MM.1S (cell line): ENCODE data around the gene SMAD7.

Experiments
- DNase-seq: peaks from one replicate; pipeline ENCODE4 v3.0.0-alpha.2; 2015
- H2AFZ ChIP-seq: fragments of 300-600 bp; sonication (generic); 2 replicates; pipeline ENCODE4 v1.6.0; 2016; ENCODE audit warnings: antibody characterized with exemption, low read length
- H3F3A ChIP-seq: fragments of 300-600 bp; sonication (generic); 2 replicates; pipeline ENCODE4 v1.6.1; 2016; ENCODE audit warnings: mild to moderate bottlenecking, antibody characterized with exemption, low read length, moderate library complexity, mixed read lengths; ENCODE audit not compliant: insufficient read depth
- H3K27ac ChIP-seq: fragments of 300-600 bp; sonication (generic); 2 replicates; pipeline ENCODE4 v1.5.1; 2016; ENCODE audit warnings: mild to moderate bottlenecking, low read length
- H3K27me3 ChIP-seq: fragments of 300-600 bp; sonication (generic); replicated peaks from 2 replicates; pipeline ENCODE4 v1.6.0; 2016; ENCODE audit warnings: low read length; ENCODE audit not compliant: insufficient read depth
- H3K36me3 ChIP-seq: fragments of 300-600 bp; sonication (generic); replicated peaks from 2 replicates; pipeline ENCODE4 v1.6.1; 2016; ENCODE audit warnings: mild to moderate bottlenecking, low read length, mixed read lengths; ENCODE audit not compliant: insufficient read depth
- H3K4me1 ChIP-seq: fragments of 300-600 bp; sonication (generic); 2 replicates; pipeline ENCODE4 v1.6.1; 2016; ENCODE audit warnings: low read length, mixed read lengths
- H3K4me2 ChIP-seq: fragments of 300-600 bp; sonication (generic); 2 replicates; pipeline ENCODE4 v1.6.0; 2016; ENCODE audit warnings: low read depth, low read length
- H3K4me3 ChIP-seq: fragments of 300-600 bp; sonication (generic); 2 replicates; pipeline ENCODE4 v1.5.1; 2016; ENCODE audit warnings: low read length, mixed read lengths
- H3K79me2 ChIP-seq: fragments of 300-600 bp; sonication (generic); 2 replicates; pipeline ENCODE4 v1.6.1; 2016; ENCODE audit warnings: mixed run types, low read length, mixed read lengths
- H3K9ac ChIP-seq: fragments of 300-600 bp; sonication (generic); 2 replicates; pipeline ENCODE4 v1.6.1; 2016; ENCODE audit warnings: low read length, mixed read lengths
- H3K9me2 ChIP-seq: fragments of 300-600 bp; sonication (generic); replicated peaks from 2 replicates; pipeline ENCODE4 v1.6.1; 2016; ENCODE audit warnings: mild to moderate bottlenecking, low read length, mixed read lengths; ENCODE audit not compliant: insufficient read depth
- H3K9me3 ChIP-seq: fragments of 300-600 bp; sonication (generic); replicated peaks from 2 replicates; pipeline ENCODE4 v1.6.1; 2016; ENCODE audit warnings: mild to moderate bottlenecking, low read length, mixed read lengths; ENCODE audit not compliant: insufficient read depth
- H4K20me1 ChIP-seq: fragments of 300-600 bp; sonication (generic); 2 replicates; pipeline ENCODE4 v1.6.1; 2016; ENCODE audit warnings: mild to moderate bottlenecking, low read length, moderate library complexity, mixed read lengths; ENCODE audit not compliant: insufficient read depth
- CTCF ChIP-seq: fragments of 300-600 bp; sonication (generic); IDR thresholded peaks from 2 replicates; pipeline ENCODE4 v1.5.1; 2016; ENCODE audit warnings: antibody characterized with exemption, low read length, mixed read lengths
- EZH2 ChIP-seq: fragments of 300-600 bp; sonication (generic); optimal IDR thresholded peaks from 2 replicates; pipeline ENCODE3; 2017; ENCODE audit warnings: low read depth, mild to moderate bottlenecking, antibody characterized with exemption, low read length, mixed read lengths
- EZH2phosphoT487 ChIP-seq: fragments of 300-600 bp; sonication (generic); IDR thresholded peaks from 2 replicates; pipeline ENCODE4 v1.6.1; 2018; ENCODE audit warnings: antibody characterized with exemption, low read length

SMAD7 gene

DNA sequence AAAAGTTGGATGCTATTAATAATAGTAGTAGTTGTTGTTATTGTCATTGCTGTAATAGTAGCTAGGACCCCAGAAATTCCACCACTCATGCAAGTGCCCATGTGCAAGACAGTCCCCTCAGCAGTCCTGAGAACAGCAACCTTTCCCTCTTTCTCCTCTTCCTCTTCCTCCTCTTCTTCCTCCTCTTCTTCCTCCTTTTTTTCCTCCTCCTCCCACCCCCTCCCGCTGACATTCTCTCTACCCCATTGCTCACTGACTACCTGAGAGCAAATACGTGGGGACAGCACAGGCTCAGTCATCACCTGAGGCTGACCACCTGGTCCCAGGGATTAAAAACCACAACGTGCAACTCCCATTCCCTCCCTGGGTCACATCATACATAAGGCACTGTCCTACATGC is 41.8 kb downstream of the SMAD7 start:
- no peaks in the 10 kb centered on the region for H3K9me2 ChIP-seq
- H3K36me3 ChIP-seq = no peaks in the 10 kb centered on the region
- H3K4me1 ChIP-seq = peaks cover 11% of the 10 kb centered on the region
- H3K4me3 ChIP-seq = no peak overlapping the region
- no peaks in the 10 kb centered on the region for H4K20me1 ChIP-seq
- no peak overlapping the region for H3K4me2 ChIP-seq
- H2AFZ ChIP-seq = no peak overlapping the region
- no peak for DNase-seq
- no peak overlapping the region for H3K27ac ChIP-seq
- H3K79me2 ChIP-seq = peaks cover 5% of the 10 kb centered on the region
- no peaks in the 10 kb centered on the region for H3F3A ChIP-seq
- no peaks in the 10 kb centered on the region for H3K27me3 ChIP-seq
- H3K9ac ChIP-seq = no peak overlapping the region
- no peaks in the 10 kb centered on the region for H3K9me3 ChIP-seq
- TF ChIP-seq EZH2 = no peak
- no peak for TF ChIP-seq CTCF
- TF ChIP-seq EZH2phosphoT487 = no peak

GRCh38 chr18:48905513-48905912 is 45.3 kb downstream of the SMAD7 start:
- Histone ChIP-seq H3K4me1 (no peaks in the 10 kb centered on the region), H3K4me2 (no peak overlapping the region), H3K36me3 (no peaks in the 10 kb centered on the region), H3K9me2 (no peaks in the 10 kb centered on the region), H3K27ac (no peak overlapping the region), H3K9ac (no peak overlapping the region), H3K79me2 (no peaks in the 10 kb centered on the region), H2AFZ (no peak overlapping the region), H3F3A (no peaks in the 10 kb centered on the region), H3K4me3 (no peak overlapping the region), H3K9me3 (no peaks in the 10 kb centered on the region), H4K20me1 (no peaks in the 10 kb centered on the region), H3K27me3 (no peaks in the 10 kb centered on the region)
- TF ChIP-seq CTCF = no peak
- no peak for TF ChIP-seq EZH2phosphoT487
- TF ChIP-seq EZH2 = no peak
- no peak for DNase-seq

DNA sequence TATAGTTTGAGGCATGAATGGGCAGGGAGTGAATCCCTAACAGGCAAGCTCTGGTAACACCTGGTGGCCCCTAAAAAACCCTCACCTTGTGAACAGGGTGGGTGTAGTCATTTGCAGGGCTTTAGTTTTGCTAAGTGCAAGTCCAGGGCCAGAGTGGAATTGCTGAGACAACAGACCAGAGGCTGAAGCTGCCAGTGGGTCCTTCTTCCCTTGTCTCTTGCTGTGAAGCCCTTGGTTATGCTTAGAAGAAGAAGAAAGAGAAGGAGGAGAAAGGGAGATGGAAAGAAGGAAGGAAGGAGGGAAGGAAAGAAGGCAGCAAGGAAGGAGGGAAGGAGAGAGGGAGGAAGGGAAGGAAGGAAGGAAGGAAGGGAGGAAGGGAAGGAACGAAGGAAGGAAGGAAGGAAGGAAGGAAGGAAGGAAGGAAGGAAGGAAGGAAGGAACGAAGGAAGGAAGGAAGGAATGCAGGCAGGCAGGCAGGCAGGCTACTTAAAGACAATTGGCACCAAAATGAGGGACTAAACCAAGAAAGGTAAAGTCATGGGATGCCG is 45.8 kb downstream of the SMAD7 start:
- Histone ChIP-seq H3K27me3 (no peaks in the 10 kb centered on the region), H3K36me3 (no peaks in the 10 kb centered on the region), H3F3A (no peaks in the 10 kb centered on the region), H3K4me1 (no peaks in the 10 kb centered on the region), H3K4me3 (no peak overlapping the region), H3K79me2 (no peaks in the 10 kb centered on the region), H4K20me1 (no peaks in the 10 kb centered on the region), H2AFZ (no peak overlapping the region), H3K9me3 (no peaks in the 10 kb centered on the region), H3K9me2 (no peaks in the 10 kb centered on the region), H3K4me2 (no peak overlapping the region), H3K9ac (no peak overlapping the region), H3K27ac (no peak overlapping the region)
- DNase-seq = no peak
- no peak for TF ChIP-seq EZH2
- TF ChIP-seq CTCF = no peak
- TF ChIP-seq EZH2phosphoT487 = no peak
